Mucosa of rectum (tissue), 2 donors: ENCODE data around the gene SLC10A6.

Experiments
- H3K27ac ChIP-seq, 2 donors: one replicate each; pipeline ENCODE4 v1.7.0; 2013; ENCODE audit warnings: inconsistent platforms in 2 of 2, low read depth in 2 of 2, low read length in 2 of 2
- H3K27me3 ChIP-seq, 2 donors: one replicate each; pipeline ENCODE4 v1.7.0; 2013; ENCODE audit warnings: low read length in 2 of 2; ENCODE audit not compliant: control insufficient read depth in 2 of 2, insufficient read depth in 2 of 2
- H3K36me3 ChIP-seq, 2 donors: one replicate each; pipeline ENCODE4 v1.7.0; 2013; ENCODE audit warnings: low read length in 2 of 2; ENCODE audit not compliant: control insufficient read depth in 2 of 2, insufficient read depth in 2 of 2
- H3K4me1 ChIP-seq, 2 donors: one replicate each; pipeline ENCODE4 v1.7.0; 2013; ENCODE audit warnings: low read length in 2 of 2, mild to moderate bottlenecking in 1 of 2; ENCODE audit not compliant: control insufficient read depth in 2 of 2, insufficient read depth in 2 of 2
- H3K4me3 ChIP-seq, 2 donors: one replicate each; pipeline ENCODE4 v1.7.0; 2013; ENCODE audit warnings: low read length in 2 of 2
- H3K9ac ChIP-seq, 2 donors: one replicate each; pipeline ENCODE4 v1.7.0; 2013; ENCODE audit warnings: low read length in 2 of 2, low read depth in 1 of 2, mild to moderate bottlenecking in 1 of 2
- H3K9me3 ChIP-seq, 2 donors: one replicate each; pipeline ENCODE4 v1.7.0; 2013; ENCODE audit warnings: low read length in 2 of 2; ENCODE audit not compliant: control insufficient read depth in 2 of 2
- donor health status: healthy.
- donor health status: Normal muscosa, but diverticular disease.

The SLC10A6 gene

DNA sequence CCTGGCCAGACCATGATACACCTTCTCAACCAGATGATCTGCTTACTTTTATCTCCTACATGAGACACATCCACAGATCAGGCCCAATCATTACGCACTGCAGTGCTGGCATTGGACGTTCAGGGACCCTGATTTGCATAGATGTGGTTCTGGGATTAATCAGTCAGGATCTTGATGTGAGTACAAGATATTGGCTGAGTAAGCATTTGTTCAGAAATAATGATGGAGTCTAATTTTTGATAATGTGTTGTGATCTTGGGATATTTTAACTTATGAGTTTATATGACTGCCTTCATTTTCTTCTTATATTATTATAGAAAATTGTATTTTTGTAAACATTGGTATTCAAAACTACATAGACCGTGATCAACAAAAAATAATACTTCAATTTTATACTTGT is 39.4 kb downstream of the SLC10A6 start:
- Histone ChIP-seq H3K4me1 (no peaks in the 10 kb centered on the region), H3K4me3 (no peak overlapping the region), H3K9me3 (no peaks in the 10 kb centered on the region), H3K9ac (no peak overlapping the region), H3K36me3 (peaks cover 0 to 2% of the 10 kb centered on the region in 2 donors), H3K27ac (no peak overlapping the region), H3K27me3 (no peaks in the 10 kb centered on the region)

GRCh38 chr4:86791126-86791525 is 58.1 kb downstream of the SLC10A6 start:
- H3K27ac ChIP-seq = no peak overlapping the region
- H3K36me3 ChIP-seq = no peaks in the 10 kb centered on the region
- H3K4me3 ChIP-seq = no peak overlapping the region
- no peak overlapping the region for H3K9ac ChIP-seq
- H3K9me3 ChIP-seq = no peaks in the 10 kb centered on the region
- no peaks in the 10 kb centered on the region for H3K27me3 ChIP-seq
- H3K4me1 ChIP-seq = no peaks in the 10 kb centered on the region

GRCh38 chr4:86788826-86789225 is 60.4 kb downstream of the SLC10A6 start:
- Histone ChIP-seq H3K36me3 (no peaks in the 10 kb centered on the region), H3K4me1 (no peaks in the 10 kb centered on the region), H3K4me3 (no peak overlapping the region), H3K9me3 (no peaks in the 10 kb centered on the region), H3K9ac (no peak overlapping the region), H3K27me3 (no peaks in the 10 kb centered on the region), H3K27ac (no peak overlapping the region)

- Histone ChIP-seq H3K4me1 (no peaks in the 10 kb centered on the region), H3K9me3 (no peaks in the 10 kb centered on the region), H3K4me3 (no peak overlapping the region), H3K36me3 (no peaks in the 10 kb centered on the region), H3K9ac (no peak overlapping the region), H3K27me3 (no peaks in the 10 kb centered on the region), H3K27ac (no peak overlapping the region)
Measured at GRCh38 chr4:86778175-86778574, 71.0 kb downstream of the SLC10A6 start.

DNA sequence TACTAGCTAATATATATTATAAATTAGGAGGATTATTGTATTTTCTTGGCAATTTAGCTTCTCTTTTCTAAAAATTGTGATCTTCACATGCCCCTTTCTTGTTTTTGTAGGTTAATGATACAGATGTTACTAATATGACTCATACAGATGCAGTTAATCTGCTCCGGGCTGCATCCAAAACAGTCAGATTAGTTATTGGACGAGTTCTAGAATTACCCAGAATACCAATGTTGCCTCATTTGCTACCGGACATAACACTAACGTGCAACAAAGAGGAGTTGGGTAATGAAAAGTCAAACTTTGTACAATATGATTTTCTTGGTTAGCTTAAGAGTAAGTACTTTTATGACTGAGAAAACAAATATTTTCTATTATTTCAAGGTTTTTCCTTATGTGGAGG is 74.1 kb downstream of the SLC10A6 start:
- Histone ChIP-seq H3K36me3 (no peaks in the 10 kb centered on the region), H3K4me1 (no peaks in the 10 kb centered on the region), H3K9ac (no peak overlapping the region), H3K4me3 (no peak overlapping the region), H3K27ac (no peak overlapping the region), H3K9me3 (no peaks in the 10 kb centered on the region), H3K27me3 (no peaks in the 10 kb centered on the region)
